Erythroblast (primary cell): ENCODE results near the gene AURKA.

Experiments used
- GATA1 ChIP-seq: IDR thresholded peaks from 2 replicates; pipeline ENCODE4 v1.6.1; 2011; ENCODE audit warnings: low read depth, mild to moderate bottlenecking, control low read depth, low read length, moderate library complexity
- POLR2A ChIP-seq: IDR thresholded peaks from 2 replicates; pipeline ENCODE4 v1.6.1; 2011; ENCODE audit warnings: mild to moderate bottlenecking, low read length

DNA sequence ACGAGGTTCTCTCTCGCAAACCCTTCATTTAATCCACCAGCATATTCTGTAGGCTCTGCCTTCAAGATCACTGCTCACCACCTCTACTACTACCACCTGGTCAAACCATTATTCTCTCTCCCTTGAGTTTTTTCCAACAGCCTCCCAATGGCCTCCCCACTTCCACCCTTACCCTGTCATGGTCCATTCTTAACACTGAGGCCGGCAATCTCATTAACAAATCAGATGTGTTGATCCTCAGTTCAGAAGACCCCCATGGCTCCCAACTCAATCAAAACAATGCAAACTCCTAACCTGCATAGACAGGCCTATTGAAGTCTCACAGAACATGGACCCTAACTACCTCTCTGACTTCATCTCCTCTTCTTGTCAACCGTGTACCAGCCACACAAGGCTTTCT is 2.2 kb downstream of the AURKA start:
- TF ChIP-seq POLR2A: no peak
- TF ChIP-seq GATA1: no peak
